ENCODE measurements around the gene CEP128.

GRCh38 chr14:80698974-80699373 is 242.6 kb downstream of the CEP128 start:
- TF ChIP-seq CTCF (IDR thresholded peaks at IDR 0.05) (no peak), POLR2A (IDR thresholded peaks at IDR 0.05) (no peak)

Data from uterus (tissue), 2 donors.